Measurements from ENCODE around the gene PACS1. TPM values are rescaled to one million over a fixed set of nuclear protein-coding genes. Genes with fewer than 3 reads are reported as not detected.

Gene PACS1
- polyA plus RNA-seq, 1 donor (not counting 4 experiments of a cell fraction or from before 2014, with no cell fraction given), result 14.9 TPM

DNA sequence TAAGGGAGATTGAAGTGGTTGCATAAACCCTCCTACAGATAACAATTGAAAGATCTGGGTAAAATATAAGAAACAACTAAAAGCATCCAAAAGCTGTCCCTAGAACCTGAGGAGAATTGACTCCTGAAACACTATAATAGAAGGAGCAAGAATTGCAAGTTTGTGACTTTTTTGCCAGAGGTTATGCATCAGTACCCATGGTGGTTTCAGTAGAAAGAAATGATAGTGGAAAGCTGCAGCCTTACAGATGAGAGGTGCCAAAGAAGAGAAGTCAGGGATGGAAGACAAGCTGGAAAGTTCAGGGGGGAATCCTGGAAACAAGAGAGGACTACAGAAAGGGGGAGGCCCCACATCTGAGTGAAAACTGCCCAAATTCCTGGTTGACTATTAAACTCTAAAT lies 80.7 kb downstream of the PACS1 start:
- H3K4me3 ChIP-seq (ENCODE audit: control insufficient read depth in 2 of 3, extremely low read depth in 1 of 3, insufficient read depth in 2 of 3, low read depth in 1 of 3, low read length in 3 of 3), result no peak overlapping the region
- FAIRE-seq, result no peak
- no peak for TF ChIP-seq EZH2 (IDR thresholded peaks at IDR 0.05; ENCODE audit: low read length)
- TF ChIP-seq, protein P1, sequence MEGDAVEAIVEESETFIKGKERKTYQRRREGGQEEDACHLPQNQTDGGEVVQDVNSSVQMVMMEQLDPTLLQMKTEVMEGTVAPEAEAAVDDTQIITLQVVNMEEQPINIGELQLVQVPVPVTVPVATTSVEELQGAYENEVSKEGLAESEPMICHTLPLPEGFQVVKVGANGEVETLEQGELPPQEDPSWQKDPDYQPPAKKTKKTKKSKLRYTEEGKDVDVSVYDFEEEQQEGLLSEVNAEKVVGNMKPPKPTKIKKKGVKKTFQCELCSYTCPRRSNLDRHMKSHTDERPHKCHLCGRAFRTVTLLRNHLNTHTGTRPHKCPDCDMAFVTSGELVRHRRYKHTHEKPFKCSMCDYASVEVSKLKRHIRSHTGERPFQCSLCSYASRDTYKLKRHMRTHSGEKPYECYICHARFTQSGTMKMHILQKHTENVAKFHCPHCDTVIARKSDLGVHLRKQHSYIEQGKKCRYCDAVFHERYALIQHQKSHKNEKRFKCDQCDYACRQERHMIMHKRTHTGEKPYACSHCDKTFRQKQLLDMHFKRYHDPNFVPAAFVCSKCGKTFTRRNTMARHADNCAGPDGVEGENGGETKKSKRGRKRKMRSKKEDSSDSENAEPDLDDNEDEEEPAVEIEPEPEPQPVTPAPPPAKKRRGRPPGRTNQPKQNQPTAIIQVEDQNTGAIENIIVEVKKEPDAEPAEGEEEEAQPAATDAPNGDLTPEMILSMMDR (optimal IDR thresholded peaks at IDR 0.05 in 1 of 3, IDR thresholded peaks at IDR 0.05 in 1 of 3, conservative IDR thresholded peaks at IDR 0.05 in 1 of 3; ENCODE audit: extremely low read depth in 1 of 3, insufficient read depth in 2 of 3, low read length in 3 of 3), result no peak
- no peaks in the 10 kb centered on the region for H3K79me2 ChIP-seq (ENCODE audit: control insufficient read depth, insufficient read depth, low read length)
- no peaks in the 10 kb centered on the region for H3K36me3 ChIP-seq (ENCODE audit: control insufficient read depth in 2 of 2, extremely low read depth in 1 of 2, insufficient read depth in 2 of 2, low read length in 2 of 2)
- H3K4me1 ChIP-seq (ENCODE audit: control insufficient read depth, extremely low read depth, insufficient read depth, low read length), result no peaks in the 10 kb centered on the region
- no peak overlapping the region for H3K27ac ChIP-seq (ENCODE audit: control insufficient read depth, insufficient read depth, low read length)
- no peak overlapping the region for H2AFZ ChIP-seq (ENCODE audit: control insufficient read depth, low read length)
- H4K20me1 ChIP-seq (ENCODE audit: control insufficient read depth, extremely low read depth, insufficient read depth, low read length), result no peaks in the 10 kb centered on the region
- DNase-seq (ENCODE audit: low read depth, low spot score), result no peak
- dilution Hi-C loops (cut with MboI; ENCODE audit: extremely low pct_ligation_motif_present, low sequenced_read_pairs), result no loop called here
- no peaks in the 10 kb centered on the region for H3K9me3 ChIP-seq (ENCODE audit: control insufficient read depth, low read depth, low read length)
- no peaks in the 10 kb centered on the region for H3K27me3 ChIP-seq (ENCODE audit: control insufficient read depth, extremely low read depth, insufficient read depth, low read length)
- H3K9ac ChIP-seq (ENCODE audit: control insufficient read depth, extremely low read depth, insufficient read depth, low read length), result no peak overlapping the region
- H3K9me1 ChIP-seq (ENCODE audit: control insufficient read depth, extremely low read depth, insufficient read depth, low read length), result no peaks in the 10 kb centered on the region
- H3K4me2 ChIP-seq (ENCODE audit: control insufficient read depth, extremely low read depth, insufficient read depth, low read depth, low read length), result no peak overlapping the region

DNA sequence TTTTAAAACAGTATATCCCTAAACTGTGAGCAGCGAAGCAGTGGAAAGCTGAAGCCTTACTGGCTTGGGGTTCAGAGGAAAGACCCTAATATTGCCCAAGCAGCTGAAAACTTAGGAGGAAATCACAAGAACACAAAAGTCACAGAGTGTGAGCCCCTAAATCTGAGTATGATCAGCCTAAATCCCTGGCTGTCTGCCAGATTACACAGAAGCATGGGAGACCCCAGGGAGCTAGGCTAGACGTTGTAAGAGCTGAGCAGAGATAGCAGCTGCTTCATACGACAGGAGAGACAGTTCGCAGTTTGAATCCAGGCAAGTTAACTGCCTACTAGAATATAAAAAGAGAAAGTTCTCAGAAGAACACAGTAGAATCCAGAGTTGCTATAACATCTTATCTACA lies 81.2 kb downstream of the PACS1 start:
- Histone ChIP-seq H3K27me3 (ENCODE audit: control insufficient read depth, extremely low read depth, insufficient read depth, low read length) (no peaks in the 10 kb centered on the region), H3K9me1 (ENCODE audit: control insufficient read depth, extremely low read depth, insufficient read depth, low read length) (no peaks in the 10 kb centered on the region), H3K4me3 (ENCODE audit: control insufficient read depth in 2 of 3, extremely low read depth in 1 of 3, insufficient read depth in 2 of 3, low read depth in 1 of 3, low read length in 3 of 3) (no peak overlapping the region), H3K4me2 (ENCODE audit: control insufficient read depth, extremely low read depth, insufficient read depth, low read depth, low read length) (no peak overlapping the region), H3K9ac (ENCODE audit: control insufficient read depth, extremely low read depth, insufficient read depth, low read length) (no peak overlapping the region), H3K4me1 (ENCODE audit: control insufficient read depth, extremely low read depth, insufficient read depth, low read length) (no peaks in the 10 kb centered on the region), H3K79me2 (ENCODE audit: control insufficient read depth, insufficient read depth, low read length) (no peaks in the 10 kb centered on the region), H4K20me1 (ENCODE audit: control insufficient read depth, extremely low read depth, insufficient read depth, low read length) (no peaks in the 10 kb centered on the region), H3K27ac (ENCODE audit: control insufficient read depth, insufficient read depth, low read length) (no peak overlapping the region), H3K9me3 (ENCODE audit: control insufficient read depth, low read depth, low read length) (no peaks in the 10 kb centered on the region), H2AFZ (ENCODE audit: control insufficient read depth, low read length) (no peak overlapping the region), H3K36me3 (ENCODE audit: control insufficient read depth in 2 of 2, extremely low read depth in 1 of 2, insufficient read depth in 2 of 2, low read length in 2 of 2) (no peaks in the 10 kb centered on the region)
- TF ChIP-seq EZH2 (IDR thresholded peaks at IDR 0.05; ENCODE audit: low read length), result no peak
- TF ChIP-seq, protein P1 (optimal IDR thresholded peaks at IDR 0.05 in 1 of 3, IDR thresholded peaks at IDR 0.05 in 1 of 3, conservative IDR thresholded peaks at IDR 0.05 in 1 of 3; ENCODE audit: extremely low read depth in 1 of 3, insufficient read depth in 2 of 3, low read length in 3 of 3), result no peak
- DNase-seq (ENCODE audit: low read depth, low spot score) (no peak), FAIRE-seq (no peak)
- dilution Hi-C loops (cut with MboI; ENCODE audit: extremely low pct_ligation_motif_present, low sequenced_read_pairs), result no loop called here
